B cell (primary cell): ENCODE results near the gene PLBD1. TPM values are rescaled to one million over a fixed set of nuclear protein-coding genes. Genes with fewer than 3 reads are reported as not detected.

Experiments
- ATAC-seq: fragments of 200-7000 bp; cut with Tn5 transposase; one replicate; pipeline ENCODE4 v1.10.0; 2021; ENCODE audit warnings: low read depth, mild to moderate bottlenecking, moderate number of reproducible peaks, moderate library complexity
- CTCF ChIA-PET: fragments of 350-600 bp; sonication (Branson Sonifier 250); formaldehyde crosslinking; loops from one replicate; lab custom pipeline; 2021; ENCODE audit warnings: antibody characterized with exemption, inconsistent platforms; lab: Charles Lee
- POLR2A ChIA-PET: fragments of 350-600 bp; sonication (Branson Sonifier 250); formaldehyde crosslinking; loops from one replicate; lab custom pipeline; 2021; ENCODE audit warnings: antibody characterized with exemption; lab: Charles Lee
- DNase-seq: peaks from one replicate; pipeline ENCODE4 v3.0.0; 2013
- H2AFZ ChIP-seq: 2 replicates; pipeline ENCODE4 v1.6.1; 2012; ENCODE audit warnings: mild to moderate bottlenecking, low read depth, low read length; ENCODE audit not compliant: insufficient read depth, poor library complexity, severe bottlenecking
- H3K27ac ChIP-seq, 2 donors: 1 replicate in 1 of 2; 2 replicates in 1 of 2; pipeline ENCODE4 v1.5.1; 2012 to 2013; ENCODE audit warnings: low read length in 2 of 2, mild to moderate bottlenecking in 2 of 2, moderate library complexity in 1 of 2
- H3K27me3 ChIP-seq, 4 experiments: fragments of 200-600 bp in 1 of 4; sonication (generic) in 1 of 4; replicated peaks in 1 of 4; 1 replicate in 2 of 4; 2 replicates in 2 of 4; pipeline versions ENCODE4 v1.6.1 to v1.7.0; 2013 to 2016; ENCODE audit warnings: low read length in 3 of 4, mild to moderate bottlenecking in 2 of 4, mixed read lengths in 1 of 4, moderate library complexity in 1 of 4; ENCODE audit not compliant: insufficient read depth in 4 of 4, control insufficient read depth in 3 of 4; ENCODE audit errors: control extremely low read depth in 1 of 4
- H3K36me3 ChIP-seq, 2 experiments: replicated peaks in 1 of 2; 1 replicate in 1 of 2; 2 replicates in 1 of 2; pipeline versions ENCODE4 v1.6.1 to v1.7.1; 2013; ENCODE audit warnings: low read length in 1 of 2; ENCODE audit not compliant: insufficient read depth in 2 of 2, control insufficient read depth in 1 of 2; ENCODE audit errors: control extremely low read depth in 1 of 2, extremely low read depth in 1 of 2
- H3K4me1 ChIP-seq, 2 donors: fragments of 200-600 bp in 1 of 2; sonication (generic) in 1 of 2; 1 replicate in 1 of 2; 2 replicates in 1 of 2; pipeline versions ENCODE4 v1.5.1 to v1.6.1; 2013 to 2017; ENCODE audit warnings: low read length in 2 of 2; ENCODE audit not compliant: control insufficient read depth in 2 of 2, insufficient read depth in 2 of 2
- H3K4me2 ChIP-seq: replicated peaks from 2 replicates; pipeline ENCODE3; 2012; ENCODE audit warnings: mild to moderate bottlenecking, low read depth, low read length; ENCODE audit not compliant: poor library complexity, severe bottlenecking
- H3K4me3 ChIP-seq, 5 experiments: fragments of 200-600 bp in 1 of 5; sonication (generic) in 1 of 5; 1 replicate in 3 of 5; 2 replicates in 2 of 5; pipeline versions ENCODE4 v1.5.1 to v1.7.0; 2011 to 2016; ENCODE audit warnings: low read length in 4 of 5, mild to moderate bottlenecking in 4 of 5, low read depth in 2 of 5, control low read depth in 1 of 5, moderate library complexity in 1 of 5; ENCODE audit not compliant: insufficient read depth in 1 of 5; ENCODE audit errors: control extremely low read depth in 1 of 5, extremely low read depth in 1 of 5
- H3K79me2 ChIP-seq: fragments of 200-600 bp; sonication (generic); one replicate; pipeline ENCODE4 v1.6.0; 2016; ENCODE audit warnings: low read length; ENCODE audit not compliant: control insufficient read depth, insufficient read depth
- H3K9ac ChIP-seq: fragments of 200-600 bp; sonication (generic); 2 replicates; pipeline ENCODE4 v1.6.1; 2017; ENCODE audit warnings: mild to moderate bottlenecking, low read length, moderate library complexity
- H3K9me3 ChIP-seq, 3 donors: one replicate each; pipeline versions ENCODE4 v1.6.1 to v1.7.1; 2013; ENCODE audit warnings: low read length in 2 of 3; ENCODE audit not compliant: control insufficient read depth in 2 of 3, insufficient read depth in 1 of 3; ENCODE audit errors: control extremely low read depth in 1 of 3
- H4K20me1 ChIP-seq: 2 replicates; pipeline ENCODE4 v1.6.0; 2012; ENCODE audit warnings: mild to moderate bottlenecking, low read length; ENCODE audit not compliant: insufficient read depth, control insufficient read depth, poor library complexity, severe bottlenecking
- H3K27ac Mint-ChIP-seq: one replicate; pipeline ENCODE4 v1.8.0; 2021; ENCODE audit warnings: mixed read lengths
- H3K27me3 Mint-ChIP-seq: one replicate; pipeline ENCODE4 v1.8.0; 2021; ENCODE audit warnings: mixed read lengths
- H3K4me1 Mint-ChIP-seq: one replicate; pipeline ENCODE4 v1.8.0; 2021; ENCODE audit warnings: mixed read lengths
- H3K4me3 Mint-ChIP-seq: one replicate; pipeline ENCODE4 v1.8.0; 2021; ENCODE audit warnings: mixed read lengths
- H3K9me3 Mint-ChIP-seq: one replicate; pipeline ENCODE4 v1.8.0; 2022; ENCODE audit warnings: mixed read lengths; ENCODE audit not compliant: insufficient read depth
- EZH2 ChIP-seq: IDR thresholded peaks from 2 replicates; pipeline ENCODE4 v1.6.1; 2012; ENCODE audit warnings: borderline replicate concordance, low read depth, mild to moderate bottlenecking, moderate library complexity, low read length; ENCODE audit not compliant: insufficient read depth, poor library complexity, severe bottlenecking
- WGBS: methylation state at CpG from one replicate; pipeline ENCODE4 v1.1.5; 2013; ENCODE audit warnings: missing lambda C conversion rate; ENCODE audit not compliant: insufficient coverage; 5-methylcytosine and 5-hydroxymethylcytosine counted together
- intact Hi-C: fragments of 100-400 bp; cut with micrococcal nuclease; formaldehyde crosslinking; loops from one replicate; pipeline ENCODE4 v1.10.0; 2022
- polyA plus RNA-seq: library from polyadenylated mRNA; depleted of rRNA; stranded (reverse); fragments of >200 nt; gene quantifications from 2 replicates; pipeline ENCODE4 v1.2.3, GENCODE V29; 2012
- total RNA-seq, 2 donors: library from RNA; stranded (reverse); fragments of 120-200 nt in 1 of 2; gene quantifications; 1 replicate in 1 of 2; 2 replicates in 1 of 2; pipeline versions ENCODE4 v1.2.3 to v1.2.4, GENCODE V29; 2013 to 2022
- TF ChIP-seq, protein P1 (sequence below): fragments of 200-600 bp; IDR thresholded peaks from one replicate; pipeline ENCODE4 v1.8.0; 2022; ENCODE audit warnings: antibody characterized with exemption, mild to moderate bottlenecking

The PLBD1 gene
- total and polyA plus RNA-seq, 2 donors (not counting 1 experiment from before 2014, with no cell fraction given) = 1.1 to 1.6 TPM

DNA sequence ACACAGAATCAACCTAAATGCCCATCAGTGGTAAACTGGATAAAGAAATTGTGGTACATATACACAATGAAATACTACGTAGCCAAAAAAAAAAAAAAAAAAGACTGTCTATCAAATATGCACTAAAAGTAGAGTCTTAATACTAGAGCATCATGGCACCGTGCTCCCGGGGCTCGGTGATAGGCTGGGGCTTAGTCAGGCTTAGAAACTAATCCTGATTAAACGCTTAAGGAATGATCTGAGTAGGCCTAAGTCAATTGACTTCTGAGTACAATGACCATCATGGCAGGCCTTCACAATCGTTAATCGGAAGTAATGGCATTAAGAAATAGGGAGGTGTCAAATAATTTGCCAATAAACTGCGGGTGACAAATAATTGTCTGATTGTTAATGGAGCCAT lies 9.7 kb downstream of the PLBD1 start:
- H3K27me3 Mint-ChIP-seq = no peaks in the 10 kb centered on the region
- Histone ChIP-seq H3K27ac (no peak overlapping the region), H3K4me3 (no peak overlapping the region), H3K4me1 (peaks cover 14 to 17% of the 10 kb centered on the region in 2 donors), H3K4me2 (no peak overlapping the region), H4K20me1 (no peaks in the 10 kb centered on the region), H2AFZ (no peak overlapping the region), H3K36me3 (no peaks in the 10 kb centered on the region), H3K27me3 (no peaks in the 10 kb centered on the region), H3K79me2 (no peaks in the 10 kb centered on the region), H3K9me3 (peaks cover 0 to 6% (median 0%) of the 10 kb centered on the region in 3 donors), H3K9ac (no peak overlapping the region)
- ChIA-PET POLR2A (no interaction called here), CTCF (interaction anchor here (1.1 kb wide), 1 partner anchor 320 kb away, joined by 5 read pairs; no protein-coding TSS in a partner anchor)
- WGBS = 100% methylated on average over 5 of the region's 8 CpGs
- TF ChIP-seq, protein P1, sequence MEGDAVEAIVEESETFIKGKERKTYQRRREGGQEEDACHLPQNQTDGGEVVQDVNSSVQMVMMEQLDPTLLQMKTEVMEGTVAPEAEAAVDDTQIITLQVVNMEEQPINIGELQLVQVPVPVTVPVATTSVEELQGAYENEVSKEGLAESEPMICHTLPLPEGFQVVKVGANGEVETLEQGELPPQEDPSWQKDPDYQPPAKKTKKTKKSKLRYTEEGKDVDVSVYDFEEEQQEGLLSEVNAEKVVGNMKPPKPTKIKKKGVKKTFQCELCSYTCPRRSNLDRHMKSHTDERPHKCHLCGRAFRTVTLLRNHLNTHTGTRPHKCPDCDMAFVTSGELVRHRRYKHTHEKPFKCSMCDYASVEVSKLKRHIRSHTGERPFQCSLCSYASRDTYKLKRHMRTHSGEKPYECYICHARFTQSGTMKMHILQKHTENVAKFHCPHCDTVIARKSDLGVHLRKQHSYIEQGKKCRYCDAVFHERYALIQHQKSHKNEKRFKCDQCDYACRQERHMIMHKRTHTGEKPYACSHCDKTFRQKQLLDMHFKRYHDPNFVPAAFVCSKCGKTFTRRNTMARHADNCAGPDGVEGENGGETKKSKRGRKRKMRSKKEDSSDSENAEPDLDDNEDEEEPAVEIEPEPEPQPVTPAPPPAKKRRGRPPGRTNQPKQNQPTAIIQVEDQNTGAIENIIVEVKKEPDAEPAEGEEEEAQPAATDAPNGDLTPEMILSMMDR = no peak
- no peak for TF ChIP-seq EZH2
- DNase-seq (no peak), ATAC-seq (no peak)
- H3K9me3 Mint-ChIP-seq = no peaks in the 10 kb centered on the region
- H3K4me3 Mint-ChIP-seq = no peak overlapping the region
- H3K4me1 Mint-ChIP-seq = peaks cover 21% of the 10 kb centered on the region
- intact Hi-C loops = no loop called here
- H3K27ac Mint-ChIP-seq = no peak overlapping the region

DNA sequence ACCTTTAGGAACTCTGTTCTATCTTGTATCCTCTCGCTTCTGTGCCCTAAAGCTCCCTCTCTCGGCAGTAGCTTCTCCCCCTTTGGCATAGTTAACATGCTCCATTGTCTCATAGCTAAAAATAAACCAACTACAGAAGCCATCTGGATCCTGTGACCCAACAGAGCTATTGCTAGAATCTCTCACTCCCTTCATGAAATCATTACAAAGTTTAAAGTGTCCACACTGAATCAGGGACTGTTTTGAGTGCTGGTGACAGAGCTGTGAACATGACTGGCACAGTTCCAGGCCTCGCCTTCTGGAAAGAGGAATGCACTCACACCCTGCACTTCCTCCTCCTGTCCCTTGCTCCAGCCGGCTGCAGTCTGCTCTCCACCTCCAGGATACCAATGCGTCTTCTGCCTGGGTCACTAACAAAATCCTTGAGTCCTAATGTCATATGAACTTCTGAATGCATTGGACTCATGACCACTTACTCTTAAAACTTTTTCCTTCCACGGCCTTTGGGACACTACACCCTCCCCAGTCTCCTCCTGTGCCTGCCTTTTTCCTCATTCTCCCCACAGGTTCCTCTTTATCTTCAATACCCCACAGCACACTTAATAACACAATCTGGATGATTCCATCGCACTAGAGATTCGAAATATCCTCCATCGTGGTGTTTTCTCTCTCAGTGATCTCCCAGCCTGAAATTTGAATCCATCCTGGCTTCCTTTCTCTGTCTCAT lies 13.2 kb downstream of the PLBD1 start:
- no peak overlapping the region for H3K27ac ChIP-seq
- no peak overlapping the region for H3K4me2 ChIP-seq
- ChIA-PET CTCF (interaction anchor here (1.6 kb wide), 1 partner anchor 16 kb away, joined by 4 read pairs; no protein-coding TSS in a partner anchor), POLR2A (no interaction called here)
- H3K4me3 ChIP-seq = no peak overlapping the region
- H3K36me3 ChIP-seq = no peaks in the 10 kb centered on the region
- ATAC-seq (no peak), DNase-seq (no peak)
- no peak overlapping the region for H3K9ac ChIP-seq
- H4K20me1 ChIP-seq = no peaks in the 10 kb centered on the region
- H3K27me3 Mint-ChIP-seq = no peaks in the 10 kb centered on the region
- H3K4me3 Mint-ChIP-seq = no peak overlapping the region
- no peaks in the 10 kb centered on the region for H3K27me3 ChIP-seq
- no peaks in the 10 kb centered on the region for H3K79me2 ChIP-seq
- 26% methylated on average over 9 of the region's 9 CpGs for WGBS
- no peak for TF ChIP-seq EZH2
- TF ChIP-seq, protein P1 = no peak
- peaks cover 14% of the 10 kb centered on the region for H3K4me1 Mint-ChIP-seq
- peaks cover 2% of the 10 kb centered on the region for H3K9me3 Mint-ChIP-seq
- H2AFZ ChIP-seq = no peak overlapping the region
- intact Hi-C loops = no loop called here
- peaks cover 11 to 14% of the 10 kb centered on the region in 2 donors for H3K4me1 ChIP-seq
- H3K27ac Mint-ChIP-seq = no peak overlapping the region
- peaks cover 0 to 10% (median 0%) of the 10 kb centered on the region in 3 donors for H3K9me3 ChIP-seq
